Measurements from ENCODE around the gene CFAP99. TPM values are rescaled to one million over a fixed set of nuclear protein-coding genes. Genes with fewer than 3 reads are reported as not detected.
A peak's percentile ranks its signal among the peaks of the same experiment; 100 is the strongest.

Gene CFAP99
- total and polyA plus RNA-seq, 2 of the 8 experiments (the other 6 are each of a cell fraction or from before 2014, with no cell fraction given) = not detected

GRCh38 chr4:2462992-2463762 lies 44.4 kb downstream of the CFAP99 start:
- Histone ChIP-seq H3K79me1 (ENCODE audit: low read depth, low read length) (no peaks in the 10 kb centered on the region; the same call in 1 of the 2 replicates), H3K9ac (replicated peaks in 1 of 4; ENCODE audit: extremely low read depth in 1 of 4, low read depth in 3 of 4, low read length in 3 of 4) (no peak overlapping the region; a peak in 1 of 7 replicates), H3K36me3 (ENCODE audit: control insufficient read depth in 2 of 4, insufficient read depth in 4 of 4, low read length in 3 of 4) (no peaks in the 10 kb centered on the region), H3K9me3 (ENCODE audit: insufficient read depth in 2 of 2, low read depth in 1 of 2, low read length in 1 of 2) (no peaks in the 10 kb centered on the region), H4K8ac (ENCODE audit: extremely low read depth, insufficient read depth, low read length) (peak overlapping the region; percentile 84), H4K91ac (replicated peaks; ENCODE audit: insufficient read length, low read length) (peak overlapping the region; percentile 34), H3K4ac (replicated peaks; ENCODE audit: insufficient read length, low read depth, low read length) (no peak overlapping the region), H3K27ac (ENCODE audit: low read depth, low read length) (no peak overlapping the region), H4K20me1 (replicated peaks in 1 of 2; ENCODE audit: control insufficient read depth in 1 of 2, insufficient read depth in 2 of 2, low read length in 2 of 2) (peaks cover 0 to 4% of the 10 kb centered on the region in 2 experiments), H2AK5ac (ENCODE audit: low read depth, low read length) (no peak overlapping the region), H3K4me2 (ENCODE audit: insufficient read depth in 1 of 2, low read depth in 2 of 2, low read length in 2 of 2) (peak overlapping the region; percentile 61 to 81), H2BK20ac (ENCODE audit: low read length) (no peak overlapping the region), H3K4me3 (ENCODE audit: extremely low read depth in 1 of 4, insufficient read depth in 2 of 4, low read depth in 3 of 4, low read length in 4 of 4) (peak overlapping the region in 3 of 4 experiments; percentile 19 to 64 (median 34); a peak in 7 of 8 replicates), H2BK120ac (replicated peaks; ENCODE audit: low read depth, low read length) (no peak overlapping the region), H2AFZ (ENCODE audit: low read length) (no peak overlapping the region), H3K27me3 (replicated peaks in 1 of 4; ENCODE audit: control insufficient read depth in 3 of 4, extremely low read depth in 1 of 4, insufficient read depth in 3 of 4, low read length in 3 of 4) (peaks cover 0 to 20% (median 13%) of the 10 kb centered on the region in 4 experiments; a peak in 5 of 7 replicates), H3K23ac (ENCODE audit: insufficient read length) (no peak overlapping the region), H2BK15ac (ENCODE audit: low read length) (0 out of 2 replicates have a peak overlapping the region, but pooled peaks have one; percentile 67), H2BK12ac (ENCODE audit: low read depth, low read length) (no peak overlapping the region), H2BK5ac (ENCODE audit: low read depth, low read length) (no peak overlapping the region), H3K4me1 (replicated peaks in 1 of 4; ENCODE audit: control insufficient read depth in 3 of 4, insufficient read depth in 4 of 4, low read length in 3 of 4) (peaks cover 0 to 8% (median 5%) of the 10 kb centered on the region in 4 experiments; a peak in 6 of 7 replicates), H3K79me2 (ENCODE audit: control insufficient read depth in 1 of 2, insufficient read depth in 2 of 2, low read length in 2 of 2) (peaks cover 0 to 11% of the 10 kb centered on the region in 2 experiments; a peak in 1 of 4 replicates), H3K56ac (replicated peaks; ENCODE audit: insufficient read length, low read depth, low read length) (no peak overlapping the region), H3K14ac (ENCODE audit: insufficient read length) (no peak overlapping the region), H3K18ac (ENCODE audit: extremely low read depth, low read length) (no peak overlapping the region), H3K23me2 (ENCODE audit: low read depth, low read length) (peaks cover 6% of the 10 kb centered on the region; the same call in 1 of the 2 replicates), H4K5ac (ENCODE audit: insufficient read length, low read depth, low read length) (no peak overlapping the region)
- ChIA-PET CTCF (ENCODE audit: partially characterized antibody) (interaction anchor here (0.8 to 5.7 kb wide), 4 partner anchors 14 to 243 kb away, joined by 4 to 39 read pairs (median 17); no protein-coding TSS in a partner anchor), POLR2A (ENCODE audit: partially characterized antibody) (interaction anchor here (0.9 kb wide), 1 partner anchor 80 kb away, joined by 3 read pairs; no protein-coding TSS in a partner anchor)
- FAIRE-seq (no peak), DNase-seq (ENCODE audit: low read depth in 1 of 2, low spot score in 2 of 2) (no peak)
- TF ChIP-seq BCL11A (IDR thresholded peaks at IDR 0.05; ENCODE audit: low read depth in 2 of 2, low read length in 2 of 2) (no peak), TBP (IDR thresholded peaks at IDR 0.05; ENCODE audit: low read depth, low read length) (no peak), SAP30 (IDR thresholded peaks at IDR 0.05; ENCODE audit: insufficient read depth, insufficient replicate concordance, low read length) (no peak), CBX5 (IDR thresholded peaks at IDR 0.05; ENCODE audit: low read depth, low read length) (no peak), BRCA1 (IDR thresholded peaks at IDR 0.05; ENCODE audit: low read depth, low read length) (no peak), ASH2L (IDR thresholded peaks at IDR 0.05; ENCODE audit: low read length) (peak; percentile 62)
- WGBS, 2 experiments (ENCODE audit: extremely low coverage in 1 of 2, insufficient coverage in 1 of 2, insufficient read length in 1 of 2, insufficient replicate concordance in 2 of 2, low coverage in 1 of 2, low lambda C conversion rate in 2 of 2, missing lambda C conversion rate in 1 of 2) = 44% methylated on average over 24 of the region's 35 CpGs; no CpG with 5 or more reads in 1 of the 2 experiments

Data from H1 (cell line).